ENCODE results near the gene PPM1E.
"Not testable (repeated sequence)": the region's sequence is repeated elsewhere in the genome, so short reads cannot be mapped to it uniquely, and the experiment has no call there.

The PPM1E gene

DNA sequence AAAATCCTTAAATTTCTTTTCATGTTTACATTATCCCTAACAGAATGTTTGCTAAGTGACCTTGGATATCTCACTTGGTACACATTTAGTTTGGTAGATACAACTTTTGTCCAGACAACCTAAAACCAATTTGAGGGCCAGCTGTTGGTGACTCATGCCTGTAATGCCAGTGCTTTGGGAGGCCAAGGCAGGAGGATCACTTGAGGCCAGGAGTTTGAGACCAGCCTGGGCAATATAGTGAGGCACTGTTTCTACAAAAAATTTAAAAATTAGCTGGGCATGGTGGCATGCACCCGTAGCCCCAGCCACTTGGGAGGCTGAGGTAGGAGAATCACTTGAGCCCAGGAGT is 202.0 kb downstream of the PPM1E start:
- DNase-seq = not testable (repeated sequence)

DNA sequence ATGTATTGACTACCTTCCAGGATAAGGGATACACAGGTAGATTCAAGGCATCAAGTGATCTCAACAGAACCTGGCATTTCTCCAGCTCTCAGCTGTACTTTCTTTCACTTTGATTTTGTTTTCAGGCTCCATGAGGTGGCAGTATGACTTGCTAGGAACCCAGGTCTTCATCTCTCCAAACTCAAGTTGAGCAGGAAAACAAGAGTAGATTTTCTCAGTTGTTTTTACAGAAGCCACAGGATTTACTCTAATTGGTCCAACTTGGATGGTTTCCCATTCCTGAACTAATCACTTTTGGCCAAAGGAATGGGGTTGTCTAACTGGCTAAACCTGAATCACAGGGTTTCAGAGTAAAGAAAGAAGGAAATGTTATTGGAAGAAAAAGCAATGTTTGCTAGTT is 204.4 kb downstream of the PPM1E start:
- DNase-seq = no peak

GRCh38 chr17:58965221-58965620 is 209.6 kb downstream of the PPM1E start:
- no peak for DNase-seq

- no peak for DNase-seq
Measured at GRCh38 chr17:58966208-58966607, 210.6 kb downstream of the PPM1E start.

DNA sequence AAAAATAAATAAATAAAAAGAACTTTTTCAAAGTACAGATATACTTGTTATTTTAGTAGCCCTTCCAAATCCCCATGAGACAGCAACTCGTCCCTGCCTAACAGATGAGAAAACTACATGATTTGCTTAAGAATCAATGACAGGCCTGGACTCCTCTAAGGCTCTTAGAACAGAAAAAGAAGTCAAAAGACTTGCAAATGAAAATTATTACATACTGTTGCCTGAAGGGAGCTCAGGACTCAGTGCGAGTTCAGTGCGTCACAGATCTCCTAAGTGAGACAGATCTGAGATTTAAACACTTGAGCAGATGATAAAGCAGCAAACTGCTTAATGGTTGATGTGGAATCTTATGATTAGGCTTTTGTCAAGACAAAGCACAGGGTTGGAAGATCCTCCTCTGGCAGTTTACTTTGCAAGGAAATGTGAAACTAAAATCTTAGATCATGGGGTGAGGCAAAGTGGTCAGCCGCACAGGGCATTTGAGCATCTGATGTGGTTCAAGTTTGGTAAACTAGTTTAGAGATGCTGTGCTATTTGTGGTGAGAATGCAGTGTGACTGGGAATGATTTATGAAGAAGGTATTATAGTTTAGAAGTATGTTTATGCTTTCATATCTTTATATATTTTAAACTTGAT is 212.9 kb downstream of the PPM1E start:
- peak in 1 of 2 experiments; percentile 18 for DNase-seq

GRCh38 chr17:58969156-58969555 is 213.5 kb downstream of the PPM1E start:
- peak; percentile 47 to 69 for DNase-seq

DNA sequence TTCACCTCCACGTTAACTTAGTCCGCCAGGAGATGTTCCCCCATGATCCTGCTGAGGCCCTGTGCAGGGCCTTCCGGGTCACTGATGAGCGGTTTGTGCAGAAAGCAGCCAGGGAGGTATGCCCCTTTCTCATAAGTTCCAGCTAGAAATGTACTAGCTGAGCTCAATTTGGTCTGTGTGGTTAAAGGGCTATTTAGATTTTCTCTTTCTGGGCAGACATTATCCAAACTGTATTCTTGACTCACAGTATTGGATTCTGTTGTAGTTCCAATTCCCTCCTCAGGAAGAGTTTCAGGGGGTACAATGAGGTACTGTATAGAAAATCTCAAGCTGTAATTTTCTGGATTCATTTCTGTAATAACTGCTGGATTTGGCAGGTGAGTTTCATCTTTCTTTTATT is 214.0 kb downstream of the PPM1E start:
- DNase-seq = no peak

DNA sequence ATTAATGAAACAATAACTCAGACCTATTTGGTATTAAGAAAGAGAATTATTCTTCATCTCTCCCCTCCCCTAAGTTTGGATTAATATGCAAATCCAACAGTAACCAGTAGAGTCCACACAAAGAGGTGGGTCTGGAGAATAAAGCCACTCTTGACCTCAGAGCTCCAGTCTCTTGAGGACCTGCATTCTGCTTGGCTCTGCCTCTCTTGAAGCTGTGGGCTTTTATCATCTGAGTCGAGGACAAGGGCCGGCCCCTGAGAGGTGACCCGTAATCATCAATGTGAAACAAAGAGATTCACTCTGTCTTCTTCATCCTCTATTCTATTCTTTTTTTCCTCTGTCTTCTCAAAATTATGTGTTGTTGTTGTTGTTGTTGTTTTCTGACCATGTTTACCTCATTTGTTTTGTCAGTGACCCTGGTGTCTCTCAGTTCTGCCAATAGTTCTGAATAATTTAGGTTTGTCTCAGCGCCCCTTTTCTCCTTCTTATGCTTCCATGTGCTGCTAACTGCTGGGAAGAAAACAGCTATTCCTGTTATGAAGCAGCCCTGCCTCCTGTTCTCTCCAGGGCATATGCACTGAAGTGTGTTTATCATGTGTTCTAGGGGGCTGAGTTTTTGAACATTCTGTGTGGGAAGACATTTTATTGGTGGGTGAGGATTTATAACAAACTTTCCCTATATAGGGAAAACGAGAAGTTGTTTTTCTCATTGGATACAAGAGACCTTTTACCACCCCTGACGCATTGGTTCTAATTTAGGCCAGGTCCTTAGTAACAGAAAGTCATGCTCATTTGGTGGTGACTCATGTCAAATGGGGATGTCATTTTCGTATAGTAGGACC is 215.2 kb downstream of the PPM1E start:
- DNase-seq = no peak

GRCh38 chr17:58974354-58974753 is 218.7 kb downstream of the PPM1E start:
- no peak for DNase-seq

DNA sequence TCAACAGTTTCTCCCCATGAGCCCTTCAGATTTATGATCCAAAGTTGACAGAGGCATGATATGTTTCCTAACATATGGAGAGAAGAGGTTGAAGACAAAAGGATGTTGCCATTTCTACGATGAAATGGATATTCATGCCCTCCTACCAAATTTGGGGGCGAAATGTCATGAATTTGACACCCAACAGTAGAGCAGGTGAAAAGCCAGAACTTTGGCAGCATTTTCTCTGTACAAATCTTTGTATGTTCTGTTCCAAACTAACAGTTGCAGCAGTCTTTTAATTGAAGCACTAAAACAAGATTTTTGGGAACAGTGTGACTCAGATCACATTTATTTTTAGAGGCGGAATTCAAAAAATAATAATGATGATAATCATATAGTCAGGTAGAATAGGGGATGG is 220.9 kb downstream of the PPM1E start:
- DNase-seq = no peak

- DNase-seq = no peak
Measured at GRCh38 chr17:58980706-58981481, 225.2 kb downstream of the PPM1E start.

DNA sequence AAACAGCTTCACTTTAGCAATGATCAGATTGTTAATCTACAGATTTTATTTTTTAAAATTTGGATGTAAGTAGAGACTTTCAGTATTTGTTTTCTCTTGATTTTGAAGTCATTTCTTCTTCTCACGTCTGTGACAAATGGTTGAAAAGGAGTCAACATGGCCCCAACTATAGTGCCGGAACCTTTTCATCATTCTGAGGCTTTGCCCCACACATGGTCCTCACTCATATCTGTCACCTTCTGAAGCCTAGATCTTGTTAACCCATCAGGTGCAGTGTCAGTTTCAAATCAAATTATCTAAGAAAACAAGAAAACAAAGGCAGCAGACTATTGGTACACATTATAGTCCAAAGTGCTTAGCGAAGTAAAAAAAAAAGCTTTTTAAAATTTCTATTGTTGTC is 227.0 kb downstream of the PPM1E start:
- DNase-seq = no peak

DNA sequence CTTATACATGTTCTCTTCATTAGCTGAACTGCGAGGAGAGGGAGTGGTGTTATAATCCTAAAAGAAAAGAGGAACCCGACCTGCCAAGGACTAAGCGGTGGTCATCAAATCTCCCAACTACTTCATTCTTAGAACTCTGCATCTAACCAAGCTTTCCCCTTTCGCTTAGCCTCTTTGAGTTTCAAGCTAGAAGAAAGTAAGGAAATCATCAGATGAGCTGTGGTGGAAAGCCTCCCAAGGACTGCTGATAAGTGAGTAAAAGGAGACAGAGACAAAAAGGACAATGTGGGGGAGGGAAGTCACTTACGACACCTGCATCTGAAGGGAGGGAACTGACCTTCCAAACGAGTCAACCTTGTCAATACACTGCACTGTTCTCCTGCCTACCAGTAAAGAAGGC is 229.7 kb downstream of the PPM1E start:
- no peak for DNase-seq

- DNase-seq = no peak
Measured at GRCh38 chr17:58985971-58986370, 230.3 kb downstream of the PPM1E start.

- no peak for DNase-seq
Measured at GRCh38 chr17:58989629-58990028, 234.0 kb downstream of the PPM1E start.

DNA sequence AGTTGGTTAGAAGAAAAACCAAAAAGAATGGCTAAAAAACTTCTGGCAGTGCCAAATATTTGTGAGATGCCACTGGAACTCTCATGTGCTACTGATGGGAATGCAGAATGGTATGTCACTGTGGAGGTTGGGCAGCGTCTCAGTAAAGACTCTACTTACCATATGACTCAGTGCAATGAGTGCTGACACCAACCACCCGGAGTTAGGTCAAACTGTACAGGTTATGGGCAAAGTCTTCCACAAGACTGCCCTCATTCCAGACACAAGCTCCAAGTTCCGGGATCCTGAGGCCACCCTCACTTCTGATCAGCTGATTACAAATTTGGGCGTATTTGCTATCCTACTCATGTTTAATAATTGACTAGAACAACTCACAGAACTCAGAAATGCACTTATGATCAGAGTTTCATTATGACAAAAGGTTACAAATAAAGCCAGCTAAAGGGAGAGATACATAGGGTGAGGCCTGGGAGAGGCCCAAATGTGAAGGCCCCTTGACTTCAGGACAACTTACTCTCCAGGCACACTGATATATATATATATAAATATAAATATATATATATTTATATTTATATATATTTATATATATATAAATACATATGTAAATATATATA is 236.2 kb downstream of the PPM1E start:
- DNase-seq = no peak

DNA sequence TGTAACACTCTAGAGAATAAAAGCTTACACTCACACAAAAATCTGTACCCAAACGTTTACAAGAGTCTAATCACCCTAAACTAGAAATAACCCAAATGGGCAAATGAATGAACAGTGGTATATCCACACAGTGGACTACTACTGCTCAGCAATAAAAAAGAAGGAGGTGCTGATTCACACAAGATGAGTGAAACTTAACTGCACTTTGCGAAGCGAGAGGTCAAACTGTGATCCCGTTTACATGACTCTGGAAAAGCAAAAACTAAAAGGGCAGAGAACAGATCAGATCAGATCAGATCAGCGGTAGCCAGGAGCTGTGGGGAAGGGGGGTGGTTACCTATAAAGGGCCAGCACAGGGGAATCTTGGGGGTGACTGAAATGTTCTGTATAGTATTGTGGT is 237.7 kb downstream of the PPM1E start:
- DNase-seq = no peak

DNA sequence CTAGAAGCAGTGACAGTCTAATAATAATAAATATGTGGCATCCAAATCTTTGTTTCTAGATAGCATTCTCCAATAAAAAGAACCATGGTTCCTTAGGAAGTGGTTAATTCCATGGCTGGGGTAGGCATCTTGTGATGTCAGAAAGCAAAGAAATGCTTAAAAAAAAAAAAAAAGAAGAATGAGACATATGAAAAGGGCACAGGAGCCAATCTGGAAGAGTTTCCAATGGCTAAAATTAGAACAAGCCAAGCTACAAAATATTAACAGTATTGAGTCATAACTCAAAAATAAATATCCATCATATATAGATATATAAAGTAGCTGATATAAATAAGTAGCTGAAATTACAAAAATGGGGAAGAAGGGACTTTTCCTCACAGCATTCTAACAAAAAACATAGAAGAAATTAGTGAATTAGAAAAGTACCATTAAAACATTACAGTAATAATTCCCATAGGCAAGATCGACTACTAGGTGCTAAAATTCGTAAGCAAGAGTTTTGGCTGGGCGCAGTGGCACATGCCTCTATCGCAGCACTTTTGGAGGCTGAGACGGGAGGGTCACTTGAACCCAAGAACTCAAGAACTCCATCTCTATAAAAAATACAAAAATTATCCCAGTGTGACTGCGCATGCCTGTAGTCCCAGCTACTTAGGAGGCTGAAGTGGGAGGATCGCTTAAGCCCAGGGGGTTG is 239.7 kb downstream of the PPM1E start:
- DNase-seq = no peak

GRCh38 chr17:58996968-58997367 is 241.3 kb downstream of the PPM1E start:
- no peak for DNase-seq

DNA sequence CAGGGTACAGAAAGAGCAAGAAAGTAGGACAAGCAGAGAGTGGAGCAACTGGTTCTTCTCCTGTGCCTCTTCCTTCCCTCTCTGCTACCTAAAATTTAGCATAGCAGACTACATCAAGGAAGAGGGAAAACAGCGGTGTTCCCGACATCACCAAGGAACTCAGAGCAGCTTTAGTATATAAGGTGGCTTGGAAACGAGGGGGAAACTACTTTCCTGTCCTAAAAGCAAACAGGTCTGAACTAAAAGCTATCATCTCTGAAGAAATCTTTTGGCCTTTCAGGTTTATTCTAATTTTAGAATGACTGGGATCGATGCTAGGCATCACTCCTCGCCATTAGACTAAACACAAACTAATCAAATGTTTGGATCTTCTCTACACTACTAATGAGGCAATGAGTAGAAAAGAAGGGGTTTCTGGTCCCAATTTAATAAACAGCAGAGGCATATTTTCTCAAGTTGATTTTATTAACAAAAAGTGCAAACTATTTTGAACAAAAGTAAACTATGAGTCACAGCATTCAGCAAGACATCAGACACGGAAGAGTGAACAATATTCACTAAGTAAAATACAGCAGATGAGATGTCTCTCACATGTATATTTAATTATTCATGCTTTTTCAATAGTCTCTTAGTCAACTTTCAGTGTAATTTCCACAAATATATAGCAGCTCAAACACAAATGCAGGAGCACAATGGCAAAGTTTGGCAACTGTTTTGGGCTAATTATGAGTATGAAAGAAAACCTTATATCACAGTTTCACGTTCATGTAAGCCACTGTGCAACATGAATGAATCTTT is 242.3 kb downstream of the PPM1E start:
- no peak for DNase-seq

DNA sequence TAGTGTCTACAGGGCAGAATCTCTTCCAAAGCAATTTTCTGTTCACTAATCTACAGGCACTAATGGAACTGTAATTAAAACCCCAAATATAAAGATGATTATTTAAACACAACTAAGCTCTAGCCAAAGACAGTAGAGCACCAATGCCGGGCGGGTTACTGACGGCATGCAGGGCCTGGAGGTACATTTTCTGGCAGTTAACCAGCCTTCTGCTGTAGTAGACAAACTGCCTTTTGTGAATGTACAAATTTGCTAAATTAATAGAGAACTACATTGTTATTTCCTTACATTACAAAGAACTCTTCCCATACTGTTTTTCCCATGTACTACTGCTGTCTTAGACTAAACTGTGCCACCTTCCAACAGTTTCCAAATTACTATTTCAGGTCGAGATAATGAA is 243.2 kb downstream of the PPM1E start:
- DNase-seq = no peak

GRCh38 chr17:58999500-58999899 is 243.8 kb downstream of the PPM1E start:
- no peak for DNase-seq
